SK-N-SH (cell line): ENCODE results near the gene LGI4. TPM values are rescaled to one million over a fixed set of nuclear protein-coding genes. Genes with fewer than 3 reads are reported as not detected.

ENCODE experiments used
- CTCF ChIA-PET: fragments of 300-600, 350-600 bp; formaldehyde crosslinking; extraction: SDS; loops from one replicate; lab custom pipeline; 2021; lab: Yijun Ruan, JAX
- POLR2A ChIA-PET: fragments of 350-600 bp; sonication (Branson Sonifier 250); formaldehyde crosslinking; extraction: SDS; loops from one replicate; lab custom pipeline; 2020; ENCODE audit warnings: antibody characterized with exemption, inconsistent platforms; lab: Yijun Ruan, JAX
- DNase-seq: peaks from one replicate; pipeline ENCODE4 v3.0.0; 2012
- H2AFZ ChIP-seq: fragments of 200-600 bp; sonication (generic); 2 replicates; pipeline ENCODE4 v1.8.1; 2016; ENCODE audit warnings: antibody characterized with exemption, mild to moderate bottlenecking, low read depth
- H3F3A ChIP-seq: fragments of 200-600 bp; sonication (generic); replicated peaks from 2 replicates; pipeline ENCODE3; 2016; ENCODE audit warnings: antibody characterized with exemption, mild to moderate bottlenecking; ENCODE audit not compliant: insufficient read depth
- H3K27ac ChIP-seq, 2 experiments: fragments of 200-500 bp in 1 of 2; fragments of 200-600 bp in 1 of 2; sonication (Bioruptor generic) in 1 of 2; sonication (generic), shearing (Covaris generic) in 1 of 2; 2 replicates each; pipeline versions ENCODE4 v1.5.1 to v1.6.1; 2014 to 2016; ENCODE audit warnings: low read depth in 2 of 2, inconsistent platforms in 1 of 2, low read length in 1 of 2, mild to moderate bottlenecking in 1 of 2, mixed read lengths in 1 of 2
- H3K27me3 ChIP-seq: fragments of 200-600 bp; sonication (generic), shearing (Covaris generic); 2 replicates; pipeline ENCODE4 v1.6.1; 2016; ENCODE audit warnings: mixed run types; ENCODE audit not compliant: insufficient read depth
- H3K36me3 ChIP-seq, 2 experiments: fragments of 200-500 bp in 1 of 2; fragments of 200-600 bp in 1 of 2; sonication (Bioruptor generic) in 1 of 2; sonication (generic) in 1 of 2; replicated peaks in 1 of 2; 2 replicates each; pipeline versions ENCODE3 to v1.5.1; 2014 to 2016; ENCODE audit warnings: low read length in 1 of 2, mild to moderate bottlenecking in 1 of 2; ENCODE audit not compliant: insufficient read depth in 2 of 2, control insufficient read depth in 1 of 2
- H3K4me1 ChIP-seq, 2 experiments: fragments of 200-500 bp in 1 of 2; fragments of 200-600 bp in 1 of 2; sonication (Bioruptor generic) in 1 of 2; sonication (generic), shearing (Covaris generic) in 1 of 2; 2 replicates each; pipeline versions ENCODE4 v1.5.1 to v1.6.1; 2014 to 2016; ENCODE audit warnings: low read depth in 1 of 2, low read length in 1 of 2, mixed run types in 1 of 2; ENCODE audit not compliant: insufficient read depth in 2 of 2, control insufficient read depth in 1 of 2
- H3K4me2 ChIP-seq: fragments of 200-600 bp; sonication (generic), shearing (Covaris generic); 2 replicates; pipeline ENCODE4 v1.6.1; 2017; ENCODE audit warnings: mixed run types
- H3K4me3 ChIP-seq, 2 experiments: fragments of 200-500 bp in 1 of 2; fragments of 200-600 bp in 1 of 2; sonication (Bioruptor generic) in 1 of 2; sonication (generic), shearing (Covaris generic) in 1 of 2; 2 replicates each; pipeline versions ENCODE4 v1.5.1 to v1.8.1; 2014 to 2016; ENCODE audit warnings: low read depth in 2 of 2, inconsistent platforms in 1 of 2, low read length in 1 of 2, mild to moderate bottlenecking in 1 of 2, mixed read lengths in 1 of 2, moderate library complexity in 1 of 2
- H3K79me2 ChIP-seq: fragments of 200-600 bp; sonication (generic); 2 replicates; pipeline ENCODE4 v1.8.1; 2017; ENCODE audit warnings: mild to moderate bottlenecking; ENCODE audit not compliant: insufficient read depth
- H3K9ac ChIP-seq: fragments of 200-600 bp; sonication (generic); 2 replicates; pipeline ENCODE4 v1.6.1; 2017; ENCODE audit warnings: mixed run types
- H3K9me2 ChIP-seq: fragments of 200-600 bp; sonication (generic); 2 replicates; pipeline ENCODE4 v1.6.1; 2017; ENCODE audit warnings: mixed run types
- H3K9me3 ChIP-seq: fragments of 200-600 bp; sonication (generic); 2 replicates; pipeline ENCODE4 v1.6.1; 2017; ENCODE audit warnings: mixed run types, mild to moderate bottlenecking, moderate library complexity
- H4K20me1 ChIP-seq: fragments of 200-600 bp; sonication (generic); 2 replicates; pipeline ENCODE4 v1.6.1; 2017; ENCODE audit warnings: mild to moderate bottlenecking, mixed run types; ENCODE audit not compliant: insufficient read depth
- CTCF ChIP-seq: fragments of 200-600 bp; sonication (generic); IDR thresholded peaks from 2 replicates; pipeline ENCODE4 v1.6.1; 2017; ENCODE audit warnings: antibody characterized with exemption, mild to moderate bottlenecking, moderate library complexity
- ELF1 ChIP-seq: IDR thresholded peaks from 2 replicates; pipeline ENCODE4 v1.4.0; 2012
- EZH2phosphoT487 ChIP-seq: fragments of 200-600 bp; sonication (generic); IDR thresholded peaks from 2 replicates; pipeline ENCODE4 v1.6.1; 2017; ENCODE audit warnings: low read depth, mixed run types, mild to moderate bottlenecking, antibody characterized with exemption, moderate library complexity, borderline replicate concordance
- JUND ChIP-seq: IDR thresholded peaks from 2 replicates; pipeline ENCODE4 v1.4.0; 2012
- MEF2A ChIP-seq: IDR thresholded peaks from 2 replicates; pipeline ENCODE4 v1.4.0; 2012; ENCODE audit warnings: low read depth, borderline replicate concordance
- MXI1 ChIP-seq: IDR thresholded peaks from 2 replicates; pipeline ENCODE4 v1.6.1; 2012; ENCODE audit warnings: mild to moderate bottlenecking, low read depth, low read length, improper control_type of control experiment
- NFIC ChIP-seq: IDR thresholded peaks from 2 replicates; pipeline ENCODE4 v1.4.0; 2012; ENCODE audit warnings: borderline replicate concordance
- NRF1 ChIP-seq: IDR thresholded peaks from 2 replicates; pipeline ENCODE4 v1.6.1; 2012; ENCODE audit warnings: low read depth, mild to moderate bottlenecking, low read length
- RAD21 ChIP-seq: IDR thresholded peaks from 2 replicates; pipeline ENCODE4 v1.6.1; 2012; ENCODE audit warnings: mild to moderate bottlenecking, low read length
- RFX5 ChIP-seq: IDR thresholded peaks from 2 replicates; pipeline ENCODE4 v1.6.1; 2012; ENCODE audit warnings: mild to moderate bottlenecking, improper control_type of control experiment, low read length
- RXRA ChIP-seq: IDR thresholded peaks from 2 replicates; pipeline ENCODE4 v1.4.0; 2012; ENCODE audit warnings: low read depth, mild to moderate bottlenecking, borderline replicate concordance
- TAF1 ChIP-seq: IDR thresholded peaks from 2 replicates; pipeline ENCODE4 v1.6.1; 2012; ENCODE audit warnings: low read depth, mild to moderate bottlenecking, low read length, moderate library complexity, borderline replicate concordance
- YY1 ChIP-seq: IDR thresholded peaks from 2 replicates; pipeline ENCODE4 v1.4.0; 2012; ENCODE audit warnings: low read depth, mild to moderate bottlenecking
- WGBS: methylation state at CpG from one replicate; pipeline ENCODE4 v1.1.6; 2017; ENCODE audit warnings: low lambda C conversion rate; 5-methylcytosine and 5-hydroxymethylcytosine counted together
- polyA plus RNA-seq, 3 experiments: library from polyadenylated mRNA; depleted of rRNA; stranded (reverse); fragments of >200 nt; gene quantifications; 2 replicates each; pipeline ENCODE4 v1.2.3, GENCODE V29; 2012
- TF ChIP-seq, protein P1 (sequence below): fragments of 150-350 bp; IDR thresholded peaks from 2 replicates; pipeline ENCODE4 v1.6.1; 2017; ENCODE audit warnings: antibody characterized with exemption, low read length, low read depth, borderline replicate concordance
- TF ChIP-seq, protein P2 (sequence below): IDR thresholded peaks from 2 replicates; pipeline ENCODE4 v1.4.0; 2012; ENCODE audit warnings: low read depth
- TF ChIP-seq, protein P3 (sequence below): IDR thresholded peaks from 2 replicates; pipeline ENCODE4 v1.4.0; 2012; ENCODE audit warnings: low read depth, borderline replicate concordance

Gene LGI4
- polyA plus RNA-seq, 1 of the 3 experiments (the other 2 are of a cell fraction), result 0.05 TPM

DNA sequence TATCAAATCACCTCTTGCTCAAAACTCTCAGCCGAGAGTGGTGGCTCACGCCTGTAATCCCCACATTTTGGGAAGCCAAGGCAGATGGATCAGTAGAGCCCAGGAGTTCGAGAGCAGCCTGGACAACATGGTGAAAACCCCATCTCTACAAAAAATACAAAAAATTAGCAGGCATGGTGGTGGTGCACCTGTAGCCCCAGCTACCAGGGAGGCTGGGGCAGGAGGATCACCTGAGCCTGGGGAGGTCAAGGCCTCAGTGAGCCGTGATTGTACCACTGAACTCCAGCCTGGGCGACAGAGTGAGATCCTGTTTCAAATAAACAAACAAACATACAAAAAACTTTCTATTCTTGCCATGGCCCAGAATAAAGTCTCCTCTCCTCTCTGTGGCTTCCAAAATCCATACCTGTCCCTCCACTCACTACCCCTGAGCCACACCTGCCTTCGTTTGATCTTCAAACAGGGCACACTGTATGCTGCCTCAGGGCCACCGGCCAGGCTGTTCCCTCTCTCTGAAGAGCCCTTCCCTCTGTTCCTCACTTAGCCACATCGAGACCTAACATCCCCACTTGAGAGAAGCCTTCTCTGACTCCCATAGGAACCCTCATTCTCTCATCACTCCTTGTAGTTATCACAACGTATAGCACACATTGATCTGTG is 6.3 kb downstream of the LGI4 start:
- Histone ChIP-seq H3K79me2 (no peaks in the 10 kb centered on the region), H3K4me1 (peaks cover 0 to 8% of the 10 kb centered on the region in 2 experiments; a peak in 1 of 4 replicates), H2AFZ (no peak overlapping the region), H3F3A (no peaks in the 10 kb centered on the region), H3K9me3 (no peaks in the 10 kb centered on the region), H3K4me2 (no peak overlapping the region), H3K4me3 (no peak overlapping the region), H3K27ac (no peak overlapping the region), H3K9me2 (no peaks in the 10 kb centered on the region), H3K36me3 (no peaks in the 10 kb centered on the region), H3K9ac (no peak overlapping the region), H3K27me3 (no peaks in the 10 kb centered on the region; the same call in 1 of the 2 replicates), H4K20me1 (no peaks in the 10 kb centered on the region)
- 63% methylated on average over 9 of the region's 9 CpGs for WGBS
- ChIA-PET CTCF (interaction anchor here (1.1 to 7.5 kb wide), 5 partner anchors 8 to 84 kb away, joined by 3 to 60 read pairs (median 18); partner anchors contain the start of genes FXYD1, FXYD3 and LGI4), POLR2A (no interaction called here)
- TF ChIP-seq MEF2A, result no peak
- TF ChIP-seq, protein P1, sequence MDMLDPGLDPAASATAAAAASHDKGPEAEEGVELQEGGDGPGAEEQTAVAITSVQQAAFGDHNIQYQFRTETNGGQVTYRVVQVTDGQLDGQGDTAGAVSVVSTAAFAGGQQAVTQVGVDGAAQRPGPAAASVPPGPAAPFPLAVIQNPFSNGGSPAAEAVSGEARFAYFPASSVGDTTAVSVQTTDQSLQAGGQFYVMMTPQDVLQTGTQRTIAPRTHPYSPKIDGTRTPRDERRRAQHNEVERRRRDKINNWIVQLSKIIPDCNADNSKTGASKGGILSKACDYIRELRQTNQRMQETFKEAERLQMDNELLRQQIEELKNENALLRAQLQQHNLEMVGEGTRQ, result no peak
- no peak for TF ChIP-seq NFIC
- no peak for TF ChIP-seq JUND
- TF ChIP-seq RAD21, result no peak
- no peak for TF ChIP-seq CTCF
- TF ChIP-seq TAF1, result no peak
- no peak for TF ChIP-seq NRF1
- TF ChIP-seq RXRA, result no peak
- TF ChIP-seq ELF1, result no peak
- TF ChIP-seq, protein P2, sequence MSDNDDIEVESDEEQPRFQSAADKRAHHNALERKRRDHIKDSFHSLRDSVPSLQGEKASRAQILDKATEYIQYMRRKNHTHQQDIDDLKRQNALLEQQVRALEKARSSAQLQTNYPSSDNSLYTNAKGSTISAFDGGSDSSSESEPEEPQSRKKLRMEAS, result no peak
- TF ChIP-seq RFX5, result no peak
- no peak for TF ChIP-seq MXI1
- no peak for DNase-seq

- ChIA-PET POLR2A (no interaction called here), CTCF (interaction anchor here (0.7 to 7.5 kb wide), 6 partner anchors 9 to 83 kb away, joined by 3 to 60 read pairs (median 14); partner anchors contain the start of genes FXYD1, FXYD3 and LGI4)
- no peaks in the 10 kb centered on the region for H3K9me3 ChIP-seq
- no peak overlapping the region for H3K27ac ChIP-seq
- no peak overlapping the region for H3K9ac ChIP-seq
- no peak overlapping the region for H2AFZ ChIP-seq
- no peaks in the 10 kb centered on the region for H3K9me2 ChIP-seq
- no peak overlapping the region for H3K4me3 ChIP-seq
- peaks cover 0 to 8% of the 10 kb centered on the region in 2 experiments; a peak in 1 of 4 replicates for H3K4me1 ChIP-seq
- H3K4me2 ChIP-seq, result no peak overlapping the region
- H3K79me2 ChIP-seq, result no peaks in the 10 kb centered on the region
- 75% methylated on average over 6 of the region's 7 CpGs for WGBS
- no peaks in the 10 kb centered on the region for H3F3A ChIP-seq
- H3K36me3 ChIP-seq, result no peaks in the 10 kb centered on the region
- no peaks in the 10 kb centered on the region; the same call in 1 of the 2 replicates for H3K27me3 ChIP-seq
- H4K20me1 ChIP-seq, result no peaks in the 10 kb centered on the region
- no peak for DNase-seq
- no peak for TF ChIP-seq NRF1
- TF ChIP-seq CTCF, result no peak
- no peak for TF ChIP-seq RFX5
- TF ChIP-seq, protein P1, result no peak
- TF ChIP-seq TAF1, result no peak
- TF ChIP-seq, protein P3, sequence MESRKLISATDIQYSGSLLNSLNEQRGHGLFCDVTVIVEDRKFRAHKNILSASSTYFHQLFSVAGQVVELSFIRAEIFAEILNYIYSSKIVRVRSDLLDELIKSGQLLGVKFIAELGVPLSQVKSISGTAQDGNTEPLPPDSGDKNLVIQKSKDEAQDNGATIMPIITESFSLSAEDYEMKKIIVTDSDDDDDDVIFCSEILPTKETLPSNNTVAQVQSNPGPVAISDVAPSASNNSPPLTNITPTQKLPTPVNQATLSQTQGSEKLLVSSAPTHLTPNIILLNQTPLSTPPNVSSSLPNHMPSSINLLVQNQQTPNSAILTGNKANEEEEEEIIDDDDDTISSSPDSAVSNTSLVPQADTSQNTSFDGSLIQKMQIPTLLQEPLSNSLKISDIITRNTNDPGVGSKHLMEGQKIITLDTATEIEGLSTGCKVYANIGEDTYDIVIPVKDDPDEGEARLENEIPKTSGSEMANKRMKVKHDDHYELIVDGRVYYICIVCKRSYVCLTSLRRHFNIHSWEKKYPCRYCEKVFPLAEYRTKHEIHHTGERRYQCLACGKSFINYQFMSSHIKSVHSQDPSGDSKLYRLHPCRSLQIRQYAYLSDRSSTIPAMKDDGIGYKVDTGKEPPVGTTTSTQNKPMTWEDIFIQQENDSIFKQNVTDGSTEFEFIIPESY, result no peak
- TF ChIP-seq JUND, result no peak
- TF ChIP-seq NFIC, result no peak
- no peak for TF ChIP-seq RXRA
- no peak for TF ChIP-seq EZH2phosphoT487
- no peak for TF ChIP-seq YY1
Observed at GRCh38 chr19:35127871-35128270, 7.0 kb downstream of the LGI4 start.
